Gastroesophageal sphincter (tissue), 4 donors: ENCODE measurements around the gene GTF2F2. TPM values are rescaled to one million over a fixed set of nuclear protein-coding genes. Genes with fewer than 3 reads are reported as not detected.

Source experiments
- ATAC-seq: fragments of 150-250 bp; one replicate; pipeline ENCODE4 v1.9.1; 2016; ENCODE audit warnings: mild to moderate bottlenecking, moderate library complexity
- H3K27ac ChIP-seq, 4 donors: fragments of 200-600 bp; sonication (generic) in 3 of 4; 1 replicate in 3 of 4; 2 replicates in 1 of 4; pipeline ENCODE4 v1.5.1; 2016 to 2019
- H3K27me3 ChIP-seq: fragments of 200-600 bp; sonication (generic); one replicate; pipeline ENCODE4 v1.5.1; 2019
- H3K36me3 ChIP-seq, 2 donors: fragments of 200-600 bp; sonication (generic); one replicate each; pipeline ENCODE4 v1.5.1; 2019; ENCODE audit warnings: control low read depth in 1 of 2
- H3K4me1 ChIP-seq, 3 donors: fragments of 200-600 bp; sonication (generic); 1 replicate in 2 of 3; 2 replicates in 1 of 3; pipeline ENCODE4 v1.5.1; 2016 to 2019; ENCODE audit warnings: control low read depth in 2 of 3
- H3K4me3 ChIP-seq, 2 donors: fragments of 200-600 bp; sonication (generic); one replicate each; pipeline ENCODE4 v1.5.1; 2019; ENCODE audit warnings: mild to moderate bottlenecking in 1 of 2, moderate library complexity in 1 of 2
- H3K9me3 ChIP-seq, 3 donors: fragments of 200-600 bp; sonication (generic); one replicate each; pipeline ENCODE4 v1.5.1; 2017 to 2019; ENCODE audit warnings: control low read depth in 2 of 3
- CTCF ChIP-seq, 4 experiments: fragments of 200-600 bp in 2 of 4; fragments of 450-650 bp in 2 of 4; sonication (generic) in 1 of 4; IDR thresholded peaks; one replicate each; pipeline ENCODE4 v1.5.1; 2017 to 2019; ENCODE audit warnings: antibody characterized with exemption in 4 of 4, mild to moderate bottlenecking in 2 of 4, moderate library complexity in 2 of 4
- EP300 ChIP-seq: sonication (generic); formaldehyde crosslinking; IDR thresholded peaks from one replicate; pipeline ENCODE4 v1.6.1; 2017; ENCODE audit warnings: antibody characterized with exemption, mild to moderate bottlenecking
- POLR2A ChIP-seq, 2 donors: fragments of 450-650 bp; IDR thresholded peaks; one replicate each; pipeline ENCODE4 v1.6.1; 2017; ENCODE audit warnings: antibody characterized with exemption in 2 of 2, mild to moderate bottlenecking in 2 of 2, moderate library complexity in 1 of 2
- POLR2AphosphoS5 ChIP-seq: sonication (generic); formaldehyde crosslinking; IDR thresholded peaks from one replicate; pipeline ENCODE4 v1.6.1; 2017; ENCODE audit warnings: antibody characterized with exemption
- WGBS, 2 donors: methylation state at CpG; one replicate each; pipeline ENCODE4 v1.1.5; 2018; ENCODE audit warnings: low coverage in 1 of 2; 5-methylcytosine and 5-hydroxymethylcytosine counted together
- total RNA-seq, 4 donors: library from RNA; depleted of rRNA; stranded (reverse); fragments of >200 nt; gene quantifications; one replicate each; pipeline ENCODE4 v1.1.0, GENCODE V29; 2016

The GTF2F2 gene
- total RNA-seq, 4 donors from 2014 or later, result 15.3 to 19.6 (median 17.7) TPM

GRCh38 chr13:45257638-45258333 is 137.5 kb downstream of the GTF2F2 start:
- TF ChIP-seq EP300 (no peak), POLR2A (IDR thresholded peaks at IDR 0.05) (no peak), CTCF (IDR thresholded peaks at IDR 0.05) (no peak), POLR2AphosphoS5 (no peak)
- no peak for ATAC-seq
- Histone ChIP-seq H3K27me3 (no peaks in the 10 kb centered on the region), H3K4me1 (peaks cover 0 to 10% (median 2%) of the 10 kb centered on the region in 3 donors), H3K9me3 (no peaks in the 10 kb centered on the region), H3K27ac (no peak overlapping the region), H3K4me3 (no peak overlapping the region), H3K36me3 (peaks cover 0 to 15% of the 10 kb centered on the region in 2 donors)
- 75 to 79% methylated on average over 4 of the region's 4 CpGs for WGBS, 2 donors

GRCh38 chr13:45258334-45258675 is 138.0 kb downstream of the GTF2F2 start:
- no peak overlapping the region for H3K27ac ChIP-seq
- TF ChIP-seq CTCF (IDR thresholded peaks at IDR 0.05) (no peak), POLR2A (IDR thresholded peaks at IDR 0.05) (no peak), EP300 (no peak), POLR2AphosphoS5 (no peak)
- WGBS, 2 donors, result 72 to 77% methylated on average over 2 of the region's 2 CpGs
- H3K36me3 ChIP-seq, result peaks cover 0 to 10% of the 10 kb centered on the region in 2 donors
- no peaks in the 10 kb centered on the region for H3K9me3 ChIP-seq
- ATAC-seq, result no peak
- H3K4me1 ChIP-seq, result peaks cover 0 to 10% (median 2%) of the 10 kb centered on the region in 3 donors
- no peaks in the 10 kb centered on the region for H3K27me3 ChIP-seq
- H3K4me3 ChIP-seq, result no peak overlapping the region

GRCh38 chr13:45267215-45267614 is 146.9 kb downstream of the GTF2F2 start:
- Histone ChIP-seq H3K9me3 (no peaks in the 10 kb centered on the region), H3K4me3 (no peak overlapping the region), H3K36me3 (peaks cover 0 to 16% of the 10 kb centered on the region in 2 donors), H3K27me3 (no peaks in the 10 kb centered on the region), H3K4me1 (no peaks in the 10 kb centered on the region), H3K27ac (no peak overlapping the region)
- 86 to 94% methylated on average over 5 of the region's 5 CpGs for WGBS, 2 donors
- ATAC-seq, result no peak
- TF ChIP-seq EP300 (no peak), POLR2AphosphoS5 (no peak), CTCF (IDR thresholded peaks at IDR 0.05) (no peak), POLR2A (IDR thresholded peaks at IDR 0.05) (no peak)

- H3K36me3 ChIP-seq, result peaks cover 0 to 16% of the 10 kb centered on the region in 2 donors
- no peak overlapping the region for H3K27ac ChIP-seq
- no peaks in the 10 kb centered on the region for H3K27me3 ChIP-seq
- H3K9me3 ChIP-seq, result no peaks in the 10 kb centered on the region
- 86 to 90% methylated on average over 2 of the region's 2 CpGs for whole genome bisulfite sequencing, 2 donors
- ATAC-seq, result no peak
- TF ChIP-seq CTCF (IDR thresholded peaks at IDR 0.05) (no peak), POLR2A (IDR thresholded peaks at IDR 0.05) (no peak), POLR2AphosphoS5 (no peak), EP300 (no peak)
- no peaks in the 10 kb centered on the region for H3K4me1 ChIP-seq
- no peak overlapping the region for H3K4me3 ChIP-seq
Measured at GRCh38 chr13:45269204-45269603, 148.9 kb downstream of the GTF2F2 start.

- TF ChIP-seq POLR2AphosphoS5 (no peak), POLR2A (IDR thresholded peaks at IDR 0.05) (no peak), EP300 (no peak), CTCF (IDR thresholded peaks at IDR 0.05) (no peak)
- H3K4me1 ChIP-seq, result peaks cover 0 to 14% (median 0%) of the 10 kb centered on the region in 3 donors
- ATAC-seq, result no peak
- no peaks in the 10 kb centered on the region for H3K27me3 ChIP-seq
- 89 to 91% methylated on average over 3 of the region's 3 CpGs for WGBS, 2 donors
- H3K27ac ChIP-seq, result no peak overlapping the region
- H3K36me3 ChIP-seq, result peaks cover 0 to 12% of the 10 kb centered on the region in 2 donors
- no peaks in the 10 kb centered on the region for H3K9me3 ChIP-seq
- no peak overlapping the region for H3K4me3 ChIP-seq
Measured at GRCh38 chr13:45276913-45277312, 156.6 kb downstream of the GTF2F2 start.
